Neural crest cell (in vitro differentiated cells): Measurements from ENCODE around the gene EEF1AKMT3. TPM values are rescaled to one million over a fixed set of nuclear protein-coding genes. Genes with fewer than 3 reads are reported as not detected.

ENCODE experiments used
- DNase-seq: peaks from one replicate; pipeline ENCODE4 v3.0.0; 2021; ENCODE audit warnings: low read depth, mixed read lengths, low spot score
- H3K27ac Mint-ChIP-seq: one replicate; pipeline ENCODE4 v1.8.0; 2021; ENCODE audit warnings: mild to moderate bottlenecking, mixed read lengths; ENCODE audit not compliant: unreplicated experiment
- H3K27me3 Mint-ChIP-seq: 2 replicates; pipeline ENCODE4 v1.8.0; 2021; ENCODE audit warnings: low read depth, mild to moderate bottlenecking, mixed read lengths
- H3K36me3 Mint-ChIP-seq: 2 replicates; pipeline ENCODE4 v1.8.0; 2021; ENCODE audit warnings: low read depth, mild to moderate bottlenecking, mixed read lengths
- H3K4me1 Mint-ChIP-seq: 2 replicates; pipeline ENCODE4 v1.8.0; 2021; ENCODE audit warnings: mixed read lengths
- H3K4me3 Mint-ChIP-seq: one replicate; pipeline ENCODE4 v1.8.0; 2021; ENCODE audit warnings: mild to moderate bottlenecking, mixed read lengths
- H3K9me3 Mint-ChIP-seq: 2 replicates; pipeline ENCODE4 v1.8.0; 2021; ENCODE audit warnings: mixed read lengths
- total RNA-seq: library from RNA; stranded (reverse); gene quantifications from 2 replicates; pipeline ENCODE4 v1.2.1, GENCODE V29; 2021
- TF ChIP-seq, protein P1 (sequence below): fragments of 200-600 bp; sonication (generic); conservative IDR thresholded peaks from 2 replicates; pipeline ENCODE4 v1.5.0; 2021; ENCODE audit warnings: antibody characterized with exemption, mild to moderate bottlenecking

EEF1AKMT3 gene
- total RNA-seq, 1 donor from 2014 or later: 5.6 TPM

DNA sequence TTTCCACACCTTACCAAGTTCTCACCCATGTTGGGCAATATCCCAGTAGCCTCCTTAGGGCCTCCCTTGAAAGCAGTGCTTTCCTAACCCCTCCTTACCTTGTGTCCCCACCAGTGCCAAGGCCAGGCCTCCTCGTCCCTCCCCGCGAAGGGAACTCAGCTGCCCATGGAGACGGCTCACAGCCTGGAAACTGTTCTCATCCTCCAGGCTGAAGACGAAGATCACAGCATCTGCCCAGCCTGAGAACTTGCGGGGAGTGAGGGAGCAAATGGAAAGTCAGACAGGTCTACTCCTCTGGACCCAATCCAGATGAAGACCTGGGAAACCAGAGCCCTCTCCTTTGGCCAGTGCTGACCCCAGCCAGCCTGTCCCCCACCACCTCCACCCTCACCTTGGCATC is 38.5 kb upstream of the EEF1AKMT3 start:
- Mint-ChIP-seq H3K4me3 (no peak overlapping the region), H3K36me3 (peaks cover 2% of the 10 kb centered on the region), H3K4me1 (peaks cover 15% of the 10 kb centered on the region), H3K9me3 (no peaks in the 10 kb centered on the region), H3K27me3 (peaks cover 91% of the 10 kb centered on the region), H3K27ac (no peak overlapping the region)
- no peak for DNase-seq
- TF ChIP-seq, protein P1, sequence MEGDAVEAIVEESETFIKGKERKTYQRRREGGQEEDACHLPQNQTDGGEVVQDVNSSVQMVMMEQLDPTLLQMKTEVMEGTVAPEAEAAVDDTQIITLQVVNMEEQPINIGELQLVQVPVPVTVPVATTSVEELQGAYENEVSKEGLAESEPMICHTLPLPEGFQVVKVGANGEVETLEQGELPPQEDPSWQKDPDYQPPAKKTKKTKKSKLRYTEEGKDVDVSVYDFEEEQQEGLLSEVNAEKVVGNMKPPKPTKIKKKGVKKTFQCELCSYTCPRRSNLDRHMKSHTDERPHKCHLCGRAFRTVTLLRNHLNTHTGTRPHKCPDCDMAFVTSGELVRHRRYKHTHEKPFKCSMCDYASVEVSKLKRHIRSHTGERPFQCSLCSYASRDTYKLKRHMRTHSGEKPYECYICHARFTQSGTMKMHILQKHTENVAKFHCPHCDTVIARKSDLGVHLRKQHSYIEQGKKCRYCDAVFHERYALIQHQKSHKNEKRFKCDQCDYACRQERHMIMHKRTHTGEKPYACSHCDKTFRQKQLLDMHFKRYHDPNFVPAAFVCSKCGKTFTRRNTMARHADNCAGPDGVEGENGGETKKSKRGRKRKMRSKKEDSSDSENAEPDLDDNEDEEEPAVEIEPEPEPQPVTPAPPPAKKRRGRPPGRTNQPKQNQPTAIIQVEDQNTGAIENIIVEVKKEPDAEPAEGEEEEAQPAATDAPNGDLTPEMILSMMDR: no peak

DNA sequence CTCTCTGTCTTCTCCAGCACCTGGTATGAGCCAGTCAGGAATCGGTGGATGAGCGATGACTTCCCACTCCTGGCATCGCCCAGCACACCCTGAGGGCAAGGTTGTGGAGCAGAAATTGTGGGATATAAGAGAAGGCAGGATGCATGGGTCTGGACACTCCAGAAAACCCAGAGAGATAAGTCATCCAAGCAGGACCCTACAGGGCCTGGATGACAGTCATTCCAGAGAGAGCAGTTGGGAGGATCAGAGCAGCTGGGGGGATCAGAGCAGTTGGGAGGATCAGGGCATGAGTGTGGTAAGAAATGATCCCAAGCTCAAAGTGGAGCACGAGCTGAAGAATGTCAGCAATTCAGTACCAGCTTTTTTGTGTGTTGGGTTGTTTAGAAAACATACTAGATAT is 37.8 kb upstream of the EEF1AKMT3 start:
- TF ChIP-seq, protein P1: no peak
- Mint-ChIP-seq H3K4me3 (peak overlapping the region; percentile 47), H3K36me3 (no peaks in the 10 kb centered on the region), H3K27me3 (peaks cover 91% of the 10 kb centered on the region), H3K9me3 (no peaks in the 10 kb centered on the region), H3K27ac (no peak overlapping the region), H3K4me1 (peaks cover 21% of the 10 kb centered on the region)
- no peak for DNase-seq

DNA sequence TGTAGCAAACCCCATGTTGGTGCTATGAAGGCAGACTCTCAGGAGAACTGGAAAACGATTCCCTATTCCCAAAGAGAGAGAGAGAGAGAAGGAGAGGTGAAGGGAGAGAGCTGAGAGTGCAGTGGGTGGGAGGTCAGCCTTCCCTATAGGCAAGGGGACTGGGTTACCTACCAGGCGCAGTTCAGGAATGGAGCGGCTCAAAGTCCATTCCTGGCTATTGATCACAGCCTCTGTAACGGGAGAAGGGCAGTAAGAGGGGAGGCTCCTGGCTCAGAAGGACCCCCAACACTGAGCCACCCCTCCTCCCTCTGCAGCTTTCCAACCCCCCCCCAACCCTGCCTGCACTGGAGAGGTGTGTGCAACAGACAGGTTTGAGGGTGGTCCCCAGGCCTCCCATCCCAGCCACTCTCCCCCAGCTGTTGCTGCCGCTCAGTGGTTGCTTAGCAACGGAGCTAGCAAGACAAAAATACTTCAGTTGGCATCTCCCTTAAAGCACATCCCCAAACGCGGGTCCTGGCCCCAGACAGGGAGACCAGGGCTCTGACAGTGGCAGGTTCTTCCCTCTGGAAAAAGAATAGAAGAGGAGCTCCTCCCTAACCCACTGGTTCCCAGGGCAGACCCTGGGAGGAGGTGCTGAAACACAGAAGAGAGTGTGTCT is 37.1 kb upstream of the EEF1AKMT3 start:
- Mint-ChIP-seq H3K4me3 (peak overlapping the region; percentile 47), H3K27ac (peak overlapping the region; percentile 62), H3K27me3 (peaks cover 91% of the 10 kb centered on the region), H3K9me3 (no peaks in the 10 kb centered on the region), H3K4me1 (peaks cover 21% of the 10 kb centered on the region), H3K36me3 (no peaks in the 10 kb centered on the region)
- TF ChIP-seq, protein P1: no peak
- DNase-seq: no peak

DNA sequence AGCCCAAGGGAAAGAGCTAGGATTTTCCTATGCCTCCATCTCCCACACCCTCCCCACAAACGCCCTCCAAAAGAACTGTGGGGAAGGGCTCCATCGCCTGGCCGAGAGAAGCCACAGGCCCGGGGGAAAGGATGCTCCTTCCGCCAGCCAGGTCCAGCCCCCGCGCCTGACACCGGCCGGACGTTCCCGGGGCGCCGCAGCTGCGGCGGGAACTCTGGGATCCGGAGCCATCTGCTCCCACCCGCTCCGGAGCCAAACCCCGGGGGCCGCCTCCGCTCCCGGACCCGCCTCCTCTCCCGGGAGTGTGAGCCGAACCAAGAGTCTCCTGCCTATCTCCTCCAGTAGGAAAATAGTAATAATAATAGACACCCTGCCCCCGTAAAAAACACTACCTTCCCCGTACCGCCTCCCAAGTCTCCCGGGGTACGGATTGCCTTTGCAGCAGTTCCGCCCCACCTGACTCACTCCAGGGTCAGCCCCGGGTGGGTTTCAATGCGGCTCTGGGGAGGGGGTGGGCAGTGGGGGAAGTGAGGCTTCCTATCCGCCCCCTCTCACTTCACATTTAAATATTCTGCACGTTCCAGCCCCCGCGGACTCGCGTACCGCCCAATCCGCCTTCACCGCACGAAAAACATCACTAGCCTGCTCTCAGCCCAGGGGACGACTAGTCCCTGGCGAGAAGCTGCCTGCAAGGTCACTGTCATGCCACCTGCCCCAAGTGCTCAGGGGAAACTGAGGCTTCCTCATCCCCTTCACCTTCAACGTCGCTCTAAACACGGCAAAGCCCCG is 36.3 kb upstream of the EEF1AKMT3 start:
- peak; percentile 39 for DNase-seq
- TF ChIP-seq, protein P1: peak; percentile 29
- peaks cover 91% of the 10 kb centered on the region for H3K27me3 Mint-ChIP-seq
- H3K9me3 Mint-ChIP-seq: no peaks in the 10 kb centered on the region
- H3K4me3 Mint-ChIP-seq: peak overlapping the region; percentile 70
- H3K36me3 Mint-ChIP-seq: no peaks in the 10 kb centered on the region
- H3K4me1 Mint-ChIP-seq: peaks cover 21% of the 10 kb centered on the region
- H3K27ac Mint-ChIP-seq: no peak overlapping the region

DNA sequence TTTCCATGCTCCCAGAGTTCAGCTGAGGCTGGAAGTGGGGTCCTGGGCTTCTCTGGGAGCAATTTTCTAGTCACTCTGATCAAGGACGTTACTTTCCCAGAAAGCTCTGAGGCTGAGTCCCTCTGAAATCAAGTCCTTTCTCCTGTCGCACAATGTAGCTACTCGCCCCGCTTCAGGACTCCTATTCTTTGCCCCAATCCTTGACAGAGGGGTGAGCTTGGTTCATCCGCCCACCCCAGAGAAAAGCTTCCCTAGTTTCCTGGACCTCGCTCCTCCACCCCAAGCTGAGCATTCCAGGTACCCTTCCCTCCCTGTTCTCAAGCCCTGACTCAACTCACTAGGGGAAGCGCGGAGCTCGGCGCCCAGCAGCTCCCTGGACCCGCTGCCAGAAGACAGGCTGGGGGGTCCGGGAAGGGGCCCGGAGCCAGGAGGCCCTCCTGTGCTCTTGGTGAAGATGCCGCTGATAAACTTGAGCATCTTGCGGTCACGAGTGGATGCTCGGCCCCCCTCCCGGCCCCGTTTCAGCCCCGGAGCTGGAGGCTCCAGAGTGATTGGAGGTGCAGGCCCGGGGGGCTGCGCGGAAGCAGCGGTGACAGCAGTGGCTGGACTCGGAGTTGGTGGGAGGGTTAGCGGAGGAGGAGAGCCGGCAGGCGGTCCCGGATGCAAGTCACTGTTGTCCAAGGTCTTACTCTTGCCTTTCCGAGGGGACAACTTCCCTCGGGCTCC is 35.5 kb upstream of the EEF1AKMT3 start:
- TF ChIP-seq, protein P1: no peak
- no peaks in the 10 kb centered on the region for H3K9me3 Mint-ChIP-seq
- no peaks in the 10 kb centered on the region for H3K36me3 Mint-ChIP-seq
- peaks cover 91% of the 10 kb centered on the region for H3K27me3 Mint-ChIP-seq
- peak overlapping the region; percentile 70 for H3K4me3 Mint-ChIP-seq
- no peak overlapping the region for H3K27ac Mint-ChIP-seq
- H3K4me1 Mint-ChIP-seq: peaks cover 21% of the 10 kb centered on the region
- DNase-seq: no peak
